AG04450 (cell line): ENCODE measurements around the gene MRPL52. TPM values are rescaled to one million over a fixed set of nuclear protein-coding genes. Genes with fewer than 3 reads are reported as not detected.
A peak's percentile ranks its signal among the peaks of the same experiment; 100 is the strongest.

Experiments
- CTCF ChIA-PET: fragments of 300-600, 350-600 bp; formaldehyde crosslinking; extraction: SDS; loops from one replicate; lab custom pipeline; 2022; ENCODE audit warnings: antibody characterized with exemption, inconsistent platforms; lab: Charles Lee
- POLR2A ChIA-PET: fragments of 350-600 bp; formaldehyde crosslinking; extraction: SDS; loops from one replicate; lab custom pipeline; 2021; ENCODE audit warnings: antibody characterized with exemption, inconsistent platforms; lab: Yijun Ruan, JAX
- DNase-seq: peaks from one replicate; pipeline ENCODE4 v3.0.0-alpha.2; 2011; ENCODE audit warnings: low read depth, low spot score
- H3K27ac ChIP-seq: one replicate; pipeline ENCODE4 v1.5.1; 2012; ENCODE audit warnings: low read depth, low read length, control low read depth
- H3K27me3 ChIP-seq: one replicate; pipeline ENCODE4 v1.6.0; 2012; ENCODE audit warnings: low read length; ENCODE audit not compliant: control insufficient read depth, insufficient read depth
- H3K4me3 ChIP-seq: 2 replicates; pipeline ENCODE4 v1.5.1; 2011; ENCODE audit warnings: mild to moderate bottlenecking, low read depth, low read length, control low read depth
- H3K9me3 ChIP-seq: 2 replicates; pipeline ENCODE4 v1.5.1; 2012; ENCODE audit warnings: low read length; ENCODE audit not compliant: control insufficient read depth, insufficient read depth
- CTCF ChIP-seq: IDR thresholded peaks from 2 replicates; pipeline ENCODE4 v1.5.1; 2011; ENCODE audit warnings: low read depth, low read length, control low read depth, inconsistent platforms
- polyA plus RNA-seq: library from polyadenylated mRNA; depleted of rRNA; stranded (reverse); fragments of >200 nt; gene quantifications from 2 replicates; pipeline ENCODE4 v1.2.3, GENCODE V29; 2011

The MRPL52 gene
- polyA plus RNA-seq, 1 experiment, result 78.1 TPM

GRCh38 chr14:22872033-22872832, 42.5 kb downstream of the MRPL52 start:
- CTCF ChIA-PET, result interaction anchor here (0.5 to 5.2 kb wide), 44 partner anchors 11 to 1401 kb away, joined by 3 to 110 read pairs (median 4); partner anchors contain the start of genes OXA1L, PRMT5, RBM23 and REM2
- peak; percentile 58 for DNase-seq
- TF ChIP-seq CTCF, result peak; percentile 96

GRCh38 chr14:22872833-22873520, 43.3 kb downstream of the MRPL52 start:
- POLR2A ChIA-PET, result no interaction called here
- DNase-seq, result no peak
- CTCF ChIA-PET, result interaction anchor here (0.5 to 5.2 kb wide), 42 partner anchors 12 to 1402 kb away, joined by 3 to 110 read pairs (median 5); partner anchors contain the start of genes OXA1L, PRMT5, RBM23 and REM2
- H3K27me3 ChIP-seq, result no peaks in the 10 kb centered on the region
- no peak for TF ChIP-seq CTCF
- H3K9me3 ChIP-seq, result no peaks in the 10 kb centered on the region; the same call in 1 of the 2 replicates
- H3K4me3 ChIP-seq, result peak overlapping the region; percentile 80
- peak overlapping the region; percentile 91 for H3K27ac ChIP-seq

More at GRCh38 chr14:22872033-22872832, 42.5 kb downstream of the MRPL52 start:
- Histone ChIP-seq H3K9me3 (no peaks in the 10 kb centered on the region; the same call in 1 of the 2 replicates), H3K27me3 (no peaks in the 10 kb centered on the region), H3K27ac (peak overlapping the region; percentile 91), H3K4me3 (peak overlapping the region; percentile 80)
- POLR2A ChIA-PET, result interaction anchor here (0.8 to 1.3 kb wide), 3 partner anchors 12 to 105 kb away, joined by 4 to 10 read pairs (median 5); no protein-coding TSS in a partner anchor

- no peak overlapping the region for H3K27ac ChIP-seq
- CTCF ChIA-PET, result interaction anchor here (1.2 to 4.6 kb wide), 2 partner anchors 10 to 25 kb away, joined by 6 to 110 read pairs; partner anchors contain the start of gene REM2
Measured at GRCh38 chr14:22875003-22875747, 45.5 kb downstream of the MRPL52 start.

GRCh38 chr14:22875748-22876319, 46.1 kb downstream of the MRPL52 start:
- CTCF ChIA-PET, result interaction anchor here (1.2 kb wide), 1 partner anchor 24 kb away, joined by 6 read pairs; no protein-coding TSS in a partner anchor
- no peak for TF ChIP-seq CTCF
- Histone ChIP-seq H3K27me3 (no peaks in the 10 kb centered on the region), H3K27ac (no peak overlapping the region), H3K9me3 (no peaks in the 10 kb centered on the region; the same call in 1 of the 2 replicates), H3K4me3 (no peak overlapping the region)
- POLR2A ChIA-PET, result no interaction called here
- no peak for DNase-seq

More at GRCh38 chr14:22875003-22875747, 45.5 kb downstream of the MRPL52 start:
- Histone ChIP-seq H3K9me3 (no peaks in the 10 kb centered on the region; the same call in 1 of the 2 replicates), H3K27me3 (no peaks in the 10 kb centered on the region), H3K4me3 (no peak overlapping the region)
- DNase-seq, result no peak
- POLR2A ChIA-PET, result no interaction called here
- TF ChIP-seq CTCF, result no peak
